Activated CD4-positive, alpha-beta T cell treated with anti-CD3 and anti-CD28 coated beads, Interleukin-2, amount 50 U/mL, for 16 hours (primary cell): ENCODE measurements around the gene DGKH.

ENCODE experiments used
- DNase-seq: peaks from one replicate; pipeline ENCODE4 v3.0.0-alpha.2; 2020

Gene DGKH

DNA sequence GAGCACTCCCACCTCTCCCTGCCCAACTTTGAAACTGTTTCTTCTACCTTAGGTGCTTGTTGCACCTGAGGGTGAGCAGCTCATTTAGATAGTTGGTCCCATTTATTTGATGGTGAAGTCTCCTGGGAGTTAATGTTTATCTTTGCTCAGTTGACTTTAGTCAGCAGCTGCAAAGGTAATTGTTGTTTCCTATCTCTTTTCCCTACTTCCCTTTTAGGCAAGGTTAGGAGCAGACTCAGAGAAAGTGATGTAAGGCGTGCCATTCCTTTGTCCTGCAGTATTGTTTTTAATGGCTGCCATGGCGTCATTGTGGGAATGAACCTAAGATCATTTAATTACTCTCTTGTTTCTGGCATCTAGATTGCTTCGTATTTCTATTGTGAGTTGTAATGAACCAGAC is 235.1 kb downstream of the DGKH start:
- no peak for DNase-seq

DNA sequence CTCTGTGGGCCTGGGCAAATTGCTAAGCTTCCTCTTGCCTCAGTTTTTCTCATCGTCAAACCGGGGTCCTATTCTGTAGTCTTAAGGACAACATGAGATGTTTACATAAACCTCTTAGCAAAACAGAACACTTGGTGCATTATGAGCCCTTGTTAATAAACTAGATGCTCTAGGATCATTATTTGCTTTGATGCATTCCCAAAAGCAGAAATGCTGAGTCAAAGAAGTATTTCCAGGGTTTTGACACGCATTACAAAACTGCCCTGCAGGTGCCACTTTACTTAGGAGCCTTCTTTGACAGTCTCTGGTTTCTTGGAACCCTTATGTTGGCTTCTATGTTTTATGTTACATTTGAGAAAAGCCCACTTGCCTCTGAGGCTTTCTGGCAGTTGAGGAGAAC is 235.6 kb downstream of the DGKH start:
- DNase-seq: peak; percentile 27
